Breast epithelium (tissue), 4 donors: ENCODE measurements around the gene INPP5E. TPM values are rescaled to one million over a fixed set of nuclear protein-coding genes. Genes with fewer than 3 reads are reported as not detected.

Source experiments
- DNase-seq, 2 donors: peaks; one replicate each; pipeline ENCODE4 v3.0.0-alpha.2; 2019; ENCODE audit warnings: low spot score in 2 of 2
- H3K27ac ChIP-seq, 2 donors: fragments of 200-600 bp; sonication (generic) in 1 of 2; one replicate each; pipeline ENCODE4 v1.5.1; 2016 to 2019; ENCODE audit warnings: mild to moderate bottlenecking in 1 of 2
- H3K27me3 ChIP-seq, 2 donors: fragments of 200-600 bp; sonication (generic) in 1 of 2; one replicate each; pipeline versions ENCODE4 v1.5.1 to v1.6.0; 2017 to 2019; ENCODE audit warnings: control low read depth in 1 of 2, mild to moderate bottlenecking in 1 of 2
- H3K36me3 ChIP-seq: fragments of 200-600 bp; one replicate; pipeline ENCODE4 v1.5.1; 2019
- H3K4me1 ChIP-seq, 2 donors: fragments of 200-600 bp; sonication (generic); one replicate each; pipeline ENCODE4 v1.5.1; 2016 to 2019; ENCODE audit warnings: control low read depth in 1 of 2
- H3K4me3 ChIP-seq, 3 donors: fragments of 200-600 bp; sonication (generic); 1 replicate in 2 of 3; 2 replicates in 1 of 3; pipeline ENCODE4 v1.5.1; 2016 to 2019; ENCODE audit warnings: mild to moderate bottlenecking in 3 of 3, moderate library complexity in 2 of 3
- H3K9me3 ChIP-seq, 2 donors: fragments of 200-600 bp; sonication (generic) in 1 of 2; one replicate each; pipeline ENCODE4 v1.5.1; 2016 to 2019; ENCODE audit warnings: control low read depth in 1 of 2
- POLR2A ChIP-seq: fragments of 450-650 bp; IDR thresholded peaks from one replicate; pipeline ENCODE4 v1.6.1; 2016; ENCODE audit warnings: antibody characterized with exemption, mild to moderate bottlenecking, moderate library complexity
- POLR2AphosphoS5 ChIP-seq, 3 donors: sonication (generic); formaldehyde crosslinking; IDR thresholded peaks; one replicate each; pipeline ENCODE4 v1.6.1; 2017; ENCODE audit warnings: antibody characterized with exemption in 3 of 3
- intact Hi-C: fragments of 100-400 bp; cut with DNase I; formaldehyde crosslinking; loops from one replicate; pipeline ENCODE4 v1.15.1; 2023; ENCODE audit warnings: low total_unique reads
- total RNA-seq, 3 donors: library from RNA; depleted of rRNA; stranded (reverse); fragments of >200 nt; gene quantifications; one replicate each; pipeline ENCODE4 v1.1.0, GENCODE V29; 2016
- TF ChIP-seq, protein P1 (sequence below), 3 donors: fragments of 450-650 bp; IDR thresholded peaks; one replicate each; pipeline ENCODE4 v1.5.1; 2016 to 2017; ENCODE audit warnings: antibody characterized with exemption in 3 of 3, mild to moderate bottlenecking in 3 of 3, moderate library complexity in 3 of 3

Gene INPP5E
- total RNA-seq, 3 donors from 2014 or later, result 6.2 to 8.5 (median 8.2) TPM

DNA sequence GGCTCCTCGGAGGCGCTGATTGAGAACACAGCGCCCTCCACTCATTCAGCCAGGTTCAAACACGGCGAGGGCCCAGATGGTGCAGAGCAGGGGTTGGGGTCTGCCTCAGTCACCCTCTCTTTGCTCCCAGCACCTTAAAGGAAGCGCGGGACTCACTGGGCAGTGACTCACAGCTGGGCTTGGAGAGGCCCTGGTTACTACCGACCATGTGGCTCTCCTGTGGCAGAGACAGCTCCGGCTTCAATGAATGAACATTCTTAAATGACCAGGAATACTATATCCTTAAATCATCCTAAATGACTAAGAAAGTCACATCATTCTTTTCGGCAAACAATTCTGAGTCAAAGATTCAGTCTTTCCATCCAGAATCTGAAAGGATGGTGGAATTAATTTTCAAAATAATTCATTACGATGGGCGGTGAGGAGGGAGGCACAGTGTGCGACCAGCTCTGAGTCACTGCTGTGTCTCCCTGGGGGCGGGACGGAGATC lies 1.6 kb upstream of the INPP5E start:
- Histone ChIP-seq H3K27ac (no peak overlapping the region), H3K9me3 (no peaks in the 10 kb centered on the region), H3K36me3 (peaks cover 7% of the 10 kb centered on the region), H3K4me1 (peaks cover 0 to 21% of the 10 kb centered on the region in 2 donors), H3K4me3 (no peak overlapping the region), H3K27me3 (no peaks in the 10 kb centered on the region)
- intact Hi-C loops, result no loop called here
- no peak for DNase-seq
- TF ChIP-seq POLR2AphosphoS5 (IDR thresholded peaks at IDR 0.05) (no peak), POLR2A (no peak)
- TF ChIP-seq, protein P1, sequence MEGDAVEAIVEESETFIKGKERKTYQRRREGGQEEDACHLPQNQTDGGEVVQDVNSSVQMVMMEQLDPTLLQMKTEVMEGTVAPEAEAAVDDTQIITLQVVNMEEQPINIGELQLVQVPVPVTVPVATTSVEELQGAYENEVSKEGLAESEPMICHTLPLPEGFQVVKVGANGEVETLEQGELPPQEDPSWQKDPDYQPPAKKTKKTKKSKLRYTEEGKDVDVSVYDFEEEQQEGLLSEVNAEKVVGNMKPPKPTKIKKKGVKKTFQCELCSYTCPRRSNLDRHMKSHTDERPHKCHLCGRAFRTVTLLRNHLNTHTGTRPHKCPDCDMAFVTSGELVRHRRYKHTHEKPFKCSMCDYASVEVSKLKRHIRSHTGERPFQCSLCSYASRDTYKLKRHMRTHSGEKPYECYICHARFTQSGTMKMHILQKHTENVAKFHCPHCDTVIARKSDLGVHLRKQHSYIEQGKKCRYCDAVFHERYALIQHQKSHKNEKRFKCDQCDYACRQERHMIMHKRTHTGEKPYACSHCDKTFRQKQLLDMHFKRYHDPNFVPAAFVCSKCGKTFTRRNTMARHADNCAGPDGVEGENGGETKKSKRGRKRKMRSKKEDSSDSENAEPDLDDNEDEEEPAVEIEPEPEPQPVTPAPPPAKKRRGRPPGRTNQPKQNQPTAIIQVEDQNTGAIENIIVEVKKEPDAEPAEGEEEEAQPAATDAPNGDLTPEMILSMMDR (IDR thresholded peaks at IDR 0.05), result no peak

DNA sequence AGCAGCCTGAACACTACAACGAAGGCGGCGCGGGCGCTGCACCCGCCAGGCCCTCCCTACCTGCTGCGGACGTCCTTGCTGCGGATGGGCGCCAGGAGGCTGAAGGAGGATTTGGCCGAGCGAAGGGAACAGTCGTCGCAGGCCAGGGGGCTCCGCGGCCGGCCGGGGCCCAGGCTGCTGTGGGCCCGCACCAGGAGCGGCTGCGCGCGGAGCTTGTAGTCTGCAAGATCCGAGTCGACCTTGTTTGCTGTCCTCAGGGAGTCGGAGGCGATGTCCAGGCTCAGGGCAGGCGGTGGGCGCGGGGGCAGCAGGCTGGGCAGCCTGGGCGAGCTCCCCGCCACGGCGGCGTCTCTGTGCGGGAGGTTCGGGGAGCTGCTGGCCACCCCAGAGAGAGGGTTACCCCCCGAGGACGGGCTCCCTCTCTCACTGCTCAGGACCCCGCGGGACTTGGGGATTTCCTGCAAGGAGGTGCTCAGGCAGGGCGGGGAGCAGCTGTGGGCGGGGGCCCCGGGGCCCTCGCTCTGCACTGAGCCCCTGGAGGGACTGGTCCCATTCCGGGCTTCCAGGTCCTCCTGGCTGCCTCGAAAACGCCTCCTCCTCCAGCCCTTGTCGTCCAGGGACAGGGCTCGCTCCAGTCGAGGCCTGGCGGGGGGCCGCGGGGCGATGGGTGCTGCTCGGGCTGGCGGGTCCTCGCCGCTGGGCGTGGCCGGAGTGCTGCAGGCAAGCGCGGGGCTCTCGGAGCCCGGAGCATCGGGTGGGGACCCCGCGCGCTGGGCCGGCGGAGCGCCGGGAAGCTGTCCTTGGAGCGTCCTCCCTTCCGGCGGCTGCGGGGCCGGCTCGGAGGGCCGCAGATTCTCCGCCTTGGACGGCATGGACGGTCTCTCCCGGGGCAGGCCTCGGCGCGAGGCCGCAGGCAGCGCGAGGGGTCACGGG lies 831 bp downstream of the INPP5E start:
- H3K4me1 ChIP-seq, result peaks cover 0 to 21% of the 10 kb centered on the region in 2 donors
- intact Hi-C loops, result no loop called here
- H3K36me3 ChIP-seq, result no peaks in the 10 kb centered on the region
- peak overlapping the region; percentile 79 to 100 (median 95) for H3K4me3 ChIP-seq
- H3K27ac ChIP-seq, result peak overlapping the region; percentile 68 to 87
- H3K27me3 ChIP-seq, result no peaks in the 10 kb centered on the region
- TF ChIP-seq POLR2AphosphoS5 (IDR thresholded peaks at IDR 0.05) (no peak), POLR2A (no peak)
- TF ChIP-seq, protein P1 (IDR thresholded peaks at IDR 0.05), result no peak
- DNase-seq, result no peak
- no peaks in the 10 kb centered on the region for H3K9me3 ChIP-seq

DNA sequence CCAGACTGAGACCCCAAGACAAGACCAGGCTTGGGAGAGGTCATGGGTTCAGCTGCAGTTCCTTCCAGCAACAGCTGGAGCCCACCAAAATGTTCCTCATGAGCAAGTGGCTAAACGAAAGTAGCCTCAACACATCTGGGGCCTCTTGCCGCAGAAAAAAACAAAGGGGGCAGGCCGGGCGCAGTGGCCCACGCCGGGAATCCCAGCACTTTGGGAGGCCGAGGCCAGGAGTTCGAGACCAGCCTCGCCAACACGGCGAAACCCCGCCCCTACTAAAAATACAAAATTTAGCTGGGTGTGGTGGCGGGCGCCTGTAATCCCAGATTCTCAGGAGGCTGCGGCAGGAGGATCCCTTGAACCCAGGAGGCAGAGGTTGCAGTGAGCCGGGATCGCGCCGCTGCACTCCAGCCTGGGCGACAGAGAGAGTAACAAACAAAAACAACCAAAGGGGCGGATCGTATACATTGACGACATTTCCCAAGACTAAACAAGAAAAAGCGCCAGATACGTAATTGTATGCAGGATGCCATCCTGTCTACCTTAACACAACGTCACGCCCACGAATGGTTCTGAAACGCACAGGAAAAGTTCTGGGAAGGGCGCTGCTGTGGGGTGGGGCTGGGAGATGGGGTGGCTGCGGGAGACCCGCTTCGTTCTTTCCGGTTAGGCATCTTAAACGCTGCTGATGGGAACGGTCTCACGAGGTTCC lies 1.7 kb downstream of the INPP5E start:
- H3K27ac ChIP-seq, result no peak overlapping the region
- peak overlapping the region; percentile 79 to 100 (median 95) for H3K4me3 ChIP-seq
- DNase-seq, result no peak
- intact Hi-C loops, result no loop called here
- no peaks in the 10 kb centered on the region for H3K9me3 ChIP-seq
- peaks cover 0 to 21% of the 10 kb centered on the region in 2 donors for H3K4me1 ChIP-seq
- H3K36me3 ChIP-seq, result no peaks in the 10 kb centered on the region
- TF ChIP-seq POLR2A (no peak), POLR2AphosphoS5 (IDR thresholded peaks at IDR 0.05) (no peak)
- TF ChIP-seq, protein P1 (IDR thresholded peaks at IDR 0.05), result no peak
- no peaks in the 10 kb centered on the region for H3K27me3 ChIP-seq

DNA sequence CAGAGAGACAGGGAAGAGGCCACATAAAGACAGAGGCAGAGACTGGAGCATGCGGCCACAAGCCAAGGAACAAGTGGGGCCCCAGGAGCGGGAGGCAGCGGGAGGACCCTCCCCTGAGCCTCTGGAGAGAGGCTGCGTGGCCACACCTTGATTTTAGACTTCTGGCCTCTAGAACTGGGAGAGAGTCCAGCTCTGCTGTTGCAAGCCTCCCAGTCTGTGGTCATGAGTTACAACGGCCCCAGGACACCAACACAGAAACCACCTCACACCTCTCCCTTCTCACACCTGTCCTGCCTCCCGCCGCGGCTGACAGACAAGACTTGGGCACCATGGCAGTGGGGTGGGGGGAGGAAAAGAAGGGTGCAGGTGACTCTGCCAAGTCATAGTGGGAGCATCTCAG lies 2.2 kb downstream of the INPP5E start:
- intact Hi-C loops, result no loop called here
- TF ChIP-seq, protein P1 (IDR thresholded peaks at IDR 0.05), result no peak
- TF ChIP-seq POLR2AphosphoS5 (IDR thresholded peaks at IDR 0.05) (no peak), POLR2A (no peak)
- DNase-seq, result no peak
- Histone ChIP-seq H3K4me1 (peaks cover 0 to 21% of the 10 kb centered on the region in 2 donors), H3K27ac (no peak overlapping the region), H3K9me3 (no peaks in the 10 kb centered on the region), H3K4me3 (peak overlapping the region in 2 of 3 donors; percentile 95 to 100), H3K27me3 (no peaks in the 10 kb centered on the region), H3K36me3 (no peaks in the 10 kb centered on the region)
